ENCODE results near the gene SP3. TPM values are rescaled to one million over a fixed set of nuclear protein-coding genes. Genes with fewer than 3 reads are reported as not detected.

SP3 gene
- total RNA-seq, 2 donors from 2014 or later: 70.0 to 74.4 TPM

DNA sequence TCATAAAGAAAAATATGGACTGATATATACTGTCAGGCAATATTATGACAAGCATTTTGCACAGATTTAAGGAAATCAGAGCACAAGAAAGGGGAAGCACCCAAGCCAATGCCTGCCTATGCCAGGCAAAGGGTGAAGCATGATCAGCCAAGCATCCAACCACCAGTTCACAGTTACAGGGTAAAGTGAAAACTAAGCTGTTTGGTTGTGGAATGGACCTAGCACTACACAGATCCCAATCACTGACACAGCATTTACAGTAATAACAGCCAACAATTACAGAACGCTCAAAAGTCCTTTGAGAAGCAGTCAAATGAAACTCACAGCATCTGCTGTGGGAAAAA lies 90.3 kb downstream of the SP3 start:
- TF ChIP-seq, protein P1, sequence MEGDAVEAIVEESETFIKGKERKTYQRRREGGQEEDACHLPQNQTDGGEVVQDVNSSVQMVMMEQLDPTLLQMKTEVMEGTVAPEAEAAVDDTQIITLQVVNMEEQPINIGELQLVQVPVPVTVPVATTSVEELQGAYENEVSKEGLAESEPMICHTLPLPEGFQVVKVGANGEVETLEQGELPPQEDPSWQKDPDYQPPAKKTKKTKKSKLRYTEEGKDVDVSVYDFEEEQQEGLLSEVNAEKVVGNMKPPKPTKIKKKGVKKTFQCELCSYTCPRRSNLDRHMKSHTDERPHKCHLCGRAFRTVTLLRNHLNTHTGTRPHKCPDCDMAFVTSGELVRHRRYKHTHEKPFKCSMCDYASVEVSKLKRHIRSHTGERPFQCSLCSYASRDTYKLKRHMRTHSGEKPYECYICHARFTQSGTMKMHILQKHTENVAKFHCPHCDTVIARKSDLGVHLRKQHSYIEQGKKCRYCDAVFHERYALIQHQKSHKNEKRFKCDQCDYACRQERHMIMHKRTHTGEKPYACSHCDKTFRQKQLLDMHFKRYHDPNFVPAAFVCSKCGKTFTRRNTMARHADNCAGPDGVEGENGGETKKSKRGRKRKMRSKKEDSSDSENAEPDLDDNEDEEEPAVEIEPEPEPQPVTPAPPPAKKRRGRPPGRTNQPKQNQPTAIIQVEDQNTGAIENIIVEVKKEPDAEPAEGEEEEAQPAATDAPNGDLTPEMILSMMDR (IDR thresholded peaks at IDR 0.05): no peak
- Histone ChIP-seq H3K9me3 (no peaks in the 10 kb centered on the region), H3K4me3 (no peak overlapping the region), H3K27ac (no peak overlapping the region), H3K36me3 (no peaks in the 10 kb centered on the region), H3K4me1 (ENCODE audit: control insufficient read depth in 1 of 2, low read depth in 2 of 2) (no peaks in the 10 kb centered on the region), H3K27me3 (replicated peaks; ENCODE audit: insufficient read depth) (no peaks in the 10 kb centered on the region)
- no peak for ATAC-seq (ENCODE audit: insufficient number of reproducible peaks, low FRiP score, low read depth)
- DNase-seq (ENCODE audit: low spot score): no peak

DNA sequence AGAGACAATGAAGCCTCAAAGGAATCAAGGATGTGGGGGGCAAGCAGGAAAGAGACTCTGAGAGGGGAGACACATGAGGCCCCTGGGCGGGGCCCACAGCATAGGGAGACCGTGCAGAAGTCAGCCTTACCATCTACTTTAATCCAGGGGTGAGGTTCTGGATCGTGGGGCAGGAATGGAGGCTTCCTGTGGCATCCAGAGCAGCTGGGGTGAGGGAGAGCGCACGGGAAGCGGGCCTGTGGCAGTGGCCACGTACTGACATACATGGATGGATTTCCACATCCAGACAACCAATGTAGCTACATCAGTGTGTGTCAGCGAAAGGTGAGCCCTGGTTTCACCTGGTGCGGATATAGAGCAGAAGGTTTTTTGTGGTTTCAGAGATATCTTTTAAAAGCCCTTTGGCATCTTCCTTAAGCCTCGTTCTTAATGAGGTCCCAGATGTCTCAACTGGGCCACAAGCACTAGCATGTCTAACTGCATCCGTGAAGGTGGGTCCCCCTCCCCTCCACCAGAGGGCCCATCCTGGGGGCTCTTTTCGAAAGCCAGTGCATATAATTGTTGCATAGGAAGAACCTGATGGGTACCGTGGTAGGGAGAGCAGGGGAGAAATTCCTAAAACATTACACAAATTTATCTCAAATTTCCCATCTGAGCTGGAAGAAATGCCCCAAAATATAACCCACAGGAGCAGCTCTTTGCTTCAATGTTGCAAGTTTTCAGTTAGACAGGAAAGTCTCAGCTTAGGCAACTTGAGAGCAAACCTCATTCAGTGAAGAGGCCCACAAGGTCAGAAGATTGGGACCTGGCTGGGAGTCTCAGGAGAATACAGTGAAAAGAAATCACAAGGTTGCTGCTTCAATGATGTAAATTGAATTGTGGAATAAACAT lies 90.9 kb downstream of the SP3 start:
- Histone ChIP-seq H3K36me3 (no peaks in the 10 kb centered on the region), H3K27me3 (replicated peaks; ENCODE audit: insufficient read depth) (no peaks in the 10 kb centered on the region), H3K9me3 (no peaks in the 10 kb centered on the region), H3K4me3 (no peak overlapping the region), H3K4me1 (ENCODE audit: control insufficient read depth in 1 of 2, low read depth in 2 of 2) (no peaks in the 10 kb centered on the region), H3K27ac (no peak overlapping the region)
- TF ChIP-seq, protein P1 (IDR thresholded peaks at IDR 0.05): no peak
- DNase-seq (ENCODE audit: low spot score) (no peak), ATAC-seq (ENCODE audit: insufficient number of reproducible peaks, low FRiP score, low read depth) (no peak)

DNA sequence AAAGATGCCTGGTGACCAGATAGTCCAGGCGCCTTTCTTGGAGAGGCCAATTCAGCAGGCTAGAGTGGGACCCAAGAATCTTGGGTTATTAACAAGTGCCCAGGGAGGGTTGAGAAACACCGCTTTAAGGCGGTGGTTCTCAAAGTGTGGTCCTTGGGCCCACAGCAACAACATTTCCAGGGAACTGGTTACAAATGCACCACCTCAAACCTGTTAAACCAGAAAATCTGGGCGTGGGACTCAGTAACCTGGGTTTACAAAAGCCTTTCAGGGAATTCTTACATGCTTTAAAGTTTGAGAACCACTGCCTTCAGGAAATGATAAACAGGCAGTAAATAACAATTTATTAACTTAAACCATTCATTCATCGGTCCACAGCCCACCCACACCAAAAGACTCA lies 92.5 kb downstream of the SP3 start:
- TF ChIP-seq, protein P1 (IDR thresholded peaks at IDR 0.05): no peak
- ATAC-seq (ENCODE audit: insufficient number of reproducible peaks, low FRiP score, low read depth) (no peak), DNase-seq (ENCODE audit: low spot score) (no peak)
- no peak overlapping the region for H3K27ac ChIP-seq
- no peaks in the 10 kb centered on the region for H3K27me3 ChIP-seq (replicated peaks; ENCODE audit: insufficient read depth)
- H3K4me1 ChIP-seq (ENCODE audit: control insufficient read depth in 1 of 2, low read depth in 2 of 2): no peaks in the 10 kb centered on the region
- no peaks in the 10 kb centered on the region for H3K36me3 ChIP-seq
- H3K9me3 ChIP-seq: no peaks in the 10 kb centered on the region
- H3K4me3 ChIP-seq: no peak overlapping the region

DNA sequence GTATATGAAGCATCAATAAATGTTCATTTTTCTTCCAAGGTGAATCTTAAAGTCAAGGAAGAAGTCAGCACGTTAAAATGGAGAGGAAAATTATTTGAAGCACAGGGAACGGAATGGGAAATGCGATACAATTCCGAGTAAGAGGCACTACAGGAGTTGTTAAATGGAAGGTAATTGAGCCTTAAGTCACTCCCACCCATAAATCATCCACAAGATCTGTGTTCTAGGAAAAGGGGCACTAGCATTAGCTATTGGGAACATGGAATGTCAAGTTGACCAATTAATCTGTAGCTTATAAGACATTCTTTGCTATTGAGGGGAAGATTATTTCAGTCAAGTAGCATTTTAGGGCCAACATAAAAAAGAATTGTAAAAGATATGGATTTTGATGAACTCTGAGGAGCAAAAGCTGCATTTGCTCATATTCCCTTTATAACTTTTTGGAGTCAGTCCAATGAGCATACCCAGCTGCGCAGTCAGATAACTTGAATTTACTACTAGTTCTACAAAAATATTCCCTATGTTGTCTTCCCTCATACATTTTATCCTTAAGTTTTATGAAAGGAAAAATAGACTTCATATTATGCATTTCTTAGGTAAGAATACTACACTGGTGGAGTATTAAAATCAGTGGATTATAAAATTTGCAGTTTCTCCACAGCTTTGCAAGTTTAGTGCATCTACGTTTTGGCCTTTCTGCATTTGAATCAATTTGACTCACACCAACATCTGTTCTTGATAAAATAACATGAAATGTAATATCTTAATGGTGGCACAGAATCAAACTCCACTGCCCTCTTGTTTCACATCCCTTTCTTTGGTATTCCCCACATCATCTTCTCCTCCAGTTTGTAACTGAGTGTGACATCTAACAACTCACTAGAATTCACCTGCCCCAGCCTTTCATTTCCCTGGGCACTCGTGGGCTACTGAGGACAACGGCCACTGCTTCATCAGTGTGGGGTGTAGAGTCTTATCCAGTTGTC lies 95.6 kb downstream of the SP3 start:
- Histone ChIP-seq H3K27me3 (replicated peaks; ENCODE audit: insufficient read depth) (no peaks in the 10 kb centered on the region), H3K36me3 (no peaks in the 10 kb centered on the region), H3K9me3 (no peaks in the 10 kb centered on the region), H3K4me3 (no peak overlapping the region), H3K27ac (no peak overlapping the region), H3K4me1 (ENCODE audit: control insufficient read depth in 1 of 2, low read depth in 2 of 2) (peaks cover 0 to 13% of the 10 kb centered on the region in 2 donors)
- DNase-seq (ENCODE audit: low spot score) (no peak), ATAC-seq (ENCODE audit: insufficient number of reproducible peaks, low FRiP score, low read depth) (no peak)
- TF ChIP-seq, protein P1 (IDR thresholded peaks at IDR 0.05): no peak

DNA sequence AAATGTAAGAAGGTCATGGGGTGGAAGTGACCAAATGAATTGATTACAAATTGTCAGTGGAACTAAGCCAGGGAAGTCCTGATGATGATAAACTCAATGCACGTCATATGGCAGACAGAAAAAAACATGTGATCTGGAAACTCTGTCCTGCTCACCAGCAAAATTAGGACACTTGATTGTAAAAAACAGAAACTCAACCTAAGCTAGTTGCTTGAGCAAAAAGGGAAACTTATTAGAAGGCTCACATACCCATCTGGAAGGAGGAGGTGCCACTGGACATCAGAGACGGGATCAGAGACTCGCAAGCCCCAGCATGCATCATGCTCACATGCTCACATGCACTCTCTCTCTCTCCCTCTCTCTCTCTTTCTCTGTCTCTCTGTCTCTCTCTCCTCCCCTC lies 96.8 kb downstream of the SP3 start:
- no peak overlapping the region for H3K27ac ChIP-seq

More for the DNA sequence above, 96.8 kb downstream of the SP3 start:
- no peaks in the 10 kb centered on the region for H3K36me3 ChIP-seq
- no peaks in the 10 kb centered on the region for H3K9me3 ChIP-seq
- no peak for DNase-seq (ENCODE audit: low spot score)
- H3K4me3 ChIP-seq: no peak overlapping the region
- peaks cover 0 to 13% of the 10 kb centered on the region in 2 donors for H3K4me1 ChIP-seq (ENCODE audit: control insufficient read depth in 1 of 2, low read depth in 2 of 2)
- no peak for ATAC-seq (ENCODE audit: insufficient number of reproducible peaks, low FRiP score, low read depth)
- H3K27me3 ChIP-seq (replicated peaks; ENCODE audit: insufficient read depth): no peaks in the 10 kb centered on the region
- TF ChIP-seq, protein P1 (IDR thresholded peaks at IDR 0.05): no peak
